NT2/D1 (cell line): Measurements from ENCODE around the gene AMPD2.
"Not testable (repeated sequence)": the region's sequence is repeated elsewhere in the genome, so short reads cannot be mapped to it uniquely, and the experiment has no call there.

Experiments used
- SUZ12 ChIP-seq: IDR thresholded peaks from 2 replicates; pipeline ENCODE4 v1.6.1; 2011; ENCODE audit not compliant: insufficient read length, insufficient read depth; ENCODE audit errors: extremely low read depth
- YY1 ChIP-seq: IDR thresholded peaks from 2 replicates; pipeline ENCODE4 v1.6.1; 2011; ENCODE audit not compliant: insufficient read length, insufficient read depth
- ZNF274 ChIP-seq: IDR thresholded peaks from 2 replicates; pipeline ENCODE4 v1.6.1; 2011; ENCODE audit warnings: mild to moderate bottlenecking, low read depth, low read length

GRCh38 chr1:109676683-109677381 lies 57.2 kb downstream of the AMPD2 start:
- TF ChIP-seq ZNF274, SUZ12, YY1: not testable (repeated sequence)
